ENCODE results near the gene SMYD5. TPM values are rescaled to one million over a fixed set of nuclear protein-coding genes. Genes with fewer than 3 reads are reported as not detected.
"Not testable (repeated sequence)": the region's sequence is repeated elsewhere in the genome, so short reads cannot be mapped to it uniquely, and the experiment has no call there.

SMYD5 gene
- 10 to 100 TPM; 17.0 to 38.4 (median 20.0) TPM for total RNA-seq

DNA sequence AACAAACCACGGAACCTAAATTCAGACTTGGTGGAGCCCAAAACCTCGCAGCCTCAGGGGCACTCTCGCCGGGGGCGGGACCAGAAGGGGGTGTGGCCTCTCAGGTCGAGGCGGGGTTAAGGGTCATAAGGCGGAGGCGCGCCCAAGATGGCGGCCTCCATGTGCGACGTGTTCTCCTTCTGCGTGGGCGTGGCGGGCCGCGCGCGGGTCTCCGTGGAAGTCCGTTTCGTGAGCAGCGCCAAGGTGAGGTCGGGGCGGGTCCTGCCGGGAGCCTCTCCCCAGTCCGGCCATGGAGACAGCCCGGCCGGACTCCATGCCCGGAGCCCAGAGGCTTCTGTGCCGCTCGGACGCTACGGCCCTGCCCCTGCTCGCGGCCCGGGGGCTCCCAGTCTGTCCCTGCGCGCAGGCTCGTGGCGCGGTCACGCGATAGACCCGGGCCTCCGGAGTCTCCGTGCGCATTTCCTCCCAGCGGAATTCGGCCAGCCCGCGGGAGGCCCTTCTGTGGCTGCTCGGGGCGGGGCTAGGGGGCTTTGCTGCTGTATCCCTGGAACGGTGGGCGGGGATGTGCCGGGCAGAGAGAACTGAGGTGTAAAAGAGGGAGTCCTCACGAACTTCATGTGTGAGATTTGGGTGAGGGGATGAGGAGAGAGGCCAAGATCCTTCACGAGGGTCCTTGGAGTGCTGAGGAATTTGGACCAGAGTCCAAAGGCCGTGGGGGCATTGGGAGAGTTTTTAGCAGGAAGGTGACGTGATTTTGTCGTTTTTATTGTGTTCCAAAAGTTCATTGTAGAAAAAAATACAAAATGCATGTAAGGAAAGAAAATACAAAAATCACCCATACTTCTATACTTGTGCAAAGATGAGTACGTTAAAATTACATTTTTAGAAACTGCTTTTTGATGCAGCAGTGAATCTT, at the start of gene SMYD5:
SMYD5 (plus strand) TSS at position 126 of the 916 bp plus-strand sequence; CDS start at position 148, 22 bp downstream.
- H3K9me3 ChIP-seq: no peaks in the 10 kb centered on the region
- H3K27me3 ChIP-seq: no peaks in the 10 kb centered on the region
- peak; percentile 92 to 93 for DNase-seq (ENCODE audit: low spot score in 2 of 2)
- peak within 1 kb of the TSS; percentile 82 for H3K4me3 ChIP-seq
- H3K27ac ChIP-seq: peak within 1 kb of the TSS; percentile 62
- TF ChIP-seq, protein P1, sequence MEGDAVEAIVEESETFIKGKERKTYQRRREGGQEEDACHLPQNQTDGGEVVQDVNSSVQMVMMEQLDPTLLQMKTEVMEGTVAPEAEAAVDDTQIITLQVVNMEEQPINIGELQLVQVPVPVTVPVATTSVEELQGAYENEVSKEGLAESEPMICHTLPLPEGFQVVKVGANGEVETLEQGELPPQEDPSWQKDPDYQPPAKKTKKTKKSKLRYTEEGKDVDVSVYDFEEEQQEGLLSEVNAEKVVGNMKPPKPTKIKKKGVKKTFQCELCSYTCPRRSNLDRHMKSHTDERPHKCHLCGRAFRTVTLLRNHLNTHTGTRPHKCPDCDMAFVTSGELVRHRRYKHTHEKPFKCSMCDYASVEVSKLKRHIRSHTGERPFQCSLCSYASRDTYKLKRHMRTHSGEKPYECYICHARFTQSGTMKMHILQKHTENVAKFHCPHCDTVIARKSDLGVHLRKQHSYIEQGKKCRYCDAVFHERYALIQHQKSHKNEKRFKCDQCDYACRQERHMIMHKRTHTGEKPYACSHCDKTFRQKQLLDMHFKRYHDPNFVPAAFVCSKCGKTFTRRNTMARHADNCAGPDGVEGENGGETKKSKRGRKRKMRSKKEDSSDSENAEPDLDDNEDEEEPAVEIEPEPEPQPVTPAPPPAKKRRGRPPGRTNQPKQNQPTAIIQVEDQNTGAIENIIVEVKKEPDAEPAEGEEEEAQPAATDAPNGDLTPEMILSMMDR (IDR thresholded peaks at IDR 0.05): no peak
- no peak for TF ChIP-seq EP300 (IDR thresholded peaks at IDR 0.05)
- TF ChIP-seq POLR2A (IDR thresholded peaks at IDR 0.05): no peak
- no peak for TF ChIP-seq POLR2AphosphoS5 (IDR thresholded peaks at IDR 0.05)
- H3K4me1 ChIP-seq: peaks cover 24% of the 10 kb centered on the region
- WGBS: 2% methylated on average over 12 of the region's 64 CpGs
- H3K36me3 ChIP-seq: peaks cover 11% of the 10 kb centered on the region

DNA sequence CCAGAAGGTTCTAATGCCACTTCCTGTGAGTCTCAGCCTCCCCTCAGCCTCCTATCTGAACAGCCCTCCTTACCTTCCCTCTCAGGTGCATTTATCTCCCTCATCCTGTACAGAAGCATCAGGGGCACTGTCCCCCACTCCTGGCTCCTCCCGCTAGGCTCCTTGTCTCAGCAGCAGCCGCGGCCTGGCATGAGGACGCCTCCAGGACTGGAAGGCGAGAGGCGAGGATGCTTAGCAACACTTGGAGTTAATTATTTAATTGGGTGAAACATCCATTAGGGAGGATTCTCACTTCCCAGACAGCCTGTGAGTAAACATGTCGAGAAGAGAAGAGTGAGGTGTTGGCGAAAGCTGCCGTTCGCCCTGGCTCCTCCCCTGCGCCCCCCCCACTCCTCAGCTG, 48.1 kb upstream of the SMYD5 start:
- not testable (repeated sequence) for DNase-seq (ENCODE audit: low spot score in 2 of 2); H3K9me3 ChIP-seq; H3K27ac ChIP-seq; H3K4me3 ChIP-seq; H3K4me1 ChIP-seq; H3K36me3 ChIP-seq; H3K27me3 ChIP-seq
- WGBS: 73% methylated on average over 6 of the region's 11 CpGs

DNA sequence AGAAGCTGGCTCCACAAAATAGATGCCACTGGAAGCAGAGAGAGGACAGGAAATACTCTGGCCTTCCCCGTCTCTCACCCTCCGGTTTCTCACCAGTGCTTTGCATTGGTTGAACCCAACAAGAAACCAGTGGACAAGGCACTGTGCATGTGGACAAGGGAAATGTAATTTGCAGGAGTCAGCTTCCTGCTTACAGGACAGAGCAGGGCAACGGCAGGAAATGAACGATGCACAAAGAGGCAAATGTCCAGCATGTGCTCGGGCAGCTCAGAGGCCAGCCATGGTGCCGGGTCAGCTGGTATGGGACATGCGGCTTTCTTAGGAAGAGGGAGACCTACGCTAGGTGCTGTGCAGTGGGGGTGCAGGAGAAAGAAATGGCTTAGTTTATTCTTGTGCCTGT, 47.2 kb upstream of the SMYD5 start:
- WGBS: 100% methylated on average over 1 of the region's 8 CpGs

DNA sequence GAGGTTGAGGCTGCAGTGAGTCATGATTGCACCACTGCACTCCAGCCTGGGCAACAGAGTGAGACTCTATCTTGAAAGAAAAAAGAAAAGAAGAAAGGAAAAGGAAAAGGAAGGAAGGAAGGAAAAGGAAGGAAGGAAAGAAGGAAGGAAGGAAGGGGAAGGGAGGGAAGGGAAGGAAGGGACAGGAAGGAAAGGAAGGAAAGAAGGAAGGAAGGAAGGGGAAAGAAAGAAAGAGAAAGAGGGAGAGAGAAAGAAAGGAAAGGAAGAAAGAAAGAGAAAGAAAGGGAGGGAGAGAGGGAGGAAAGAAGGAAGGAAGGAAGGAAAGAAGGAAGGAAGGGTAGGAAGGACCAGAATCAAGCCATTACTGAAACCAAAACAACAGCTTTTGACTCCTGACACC, 45.7 kb upstream of the SMYD5 start:
- H3K36me3 ChIP-seq; H3K27me3 ChIP-seq; H3K9me3 ChIP-seq; H3K4me1 ChIP-seq; H3K27ac ChIP-seq; H3K4me3 ChIP-seq; DNase-seq (ENCODE audit: low spot score in 2 of 2): not testable (repeated sequence)

More for the DNA sequence above, 47.2 kb upstream of the SMYD5 start:
- H3K27ac ChIP-seq; DNase-seq (ENCODE audit: low spot score in 2 of 2); H3K4me3 ChIP-seq; H3K4me1 ChIP-seq; H3K9me3 ChIP-seq; H3K27me3 ChIP-seq; H3K36me3 ChIP-seq: not testable (repeated sequence)

DNA sequence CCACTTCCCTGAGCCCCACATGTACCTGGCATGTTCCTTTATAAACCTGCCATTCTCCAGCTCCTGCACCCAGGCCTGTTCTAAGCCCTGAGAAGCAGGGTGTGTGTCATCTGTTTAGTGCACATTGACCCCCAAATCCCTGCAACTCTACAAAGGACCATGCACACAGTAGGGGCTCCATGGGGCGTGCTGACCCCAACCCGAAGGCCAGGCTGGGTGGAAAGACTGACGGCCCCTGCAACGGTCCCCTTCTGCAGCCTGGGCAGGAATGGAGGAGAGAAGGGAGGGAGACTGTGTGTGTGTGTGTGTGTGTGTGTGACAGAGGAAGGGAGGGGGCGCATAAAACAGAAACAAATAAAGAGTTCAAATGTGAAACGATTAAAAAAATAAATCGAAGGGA, 43.7 kb upstream of the SMYD5 start:
- WGBS: 85% methylated on average over 6 of the region's 7 CpGs
- DNase-seq (ENCODE audit: low spot score in 2 of 2): not testable (repeated sequence)

DNA sequence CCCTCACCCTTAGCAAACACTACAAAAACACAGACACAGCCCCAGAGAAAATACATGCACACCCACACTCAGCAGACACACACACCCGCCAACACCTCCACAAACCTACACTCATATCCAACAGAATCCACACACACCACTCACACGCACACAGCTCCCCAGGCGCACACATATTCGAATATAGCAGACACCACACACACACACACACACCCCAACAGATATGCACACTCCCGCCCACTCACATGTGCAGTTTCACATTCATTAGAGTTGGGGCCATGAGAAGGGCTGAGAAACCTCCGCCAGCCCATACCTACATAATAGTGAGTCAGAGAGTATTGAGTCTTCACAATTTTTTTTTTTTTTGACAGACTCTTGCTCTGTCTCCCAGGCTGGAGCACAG, 41.1 kb upstream of the SMYD5 start:
- WGBS: 71% methylated on average over 6 of the region's 6 CpGs
- DNase-seq (ENCODE audit: low spot score in 2 of 2): no peak
- peaks cover 27% of the 10 kb centered on the region for H3K27me3 ChIP-seq
- H3K36me3 ChIP-seq: no peaks in the 10 kb centered on the region
- no peak for TF ChIP-seq EP300 (IDR thresholded peaks at IDR 0.05)
- TF ChIP-seq POLR2A (IDR thresholded peaks at IDR 0.05): no peak
- TF ChIP-seq, protein P1 (IDR thresholded peaks at IDR 0.05): no peak
- no peak for TF ChIP-seq POLR2AphosphoS5 (IDR thresholded peaks at IDR 0.05)
- H3K27ac ChIP-seq: no peak overlapping the region
- no peaks in the 10 kb centered on the region for H3K9me3 ChIP-seq
- no peak overlapping the region for H3K4me3 ChIP-seq
- peaks cover 28% of the 10 kb centered on the region for H3K4me1 ChIP-seq

More for the DNA sequence above, 43.7 kb upstream of the SMYD5 start:
- not testable (repeated sequence) for H3K4me1 ChIP-seq, H3K4me3 ChIP-seq, H3K9me3 ChIP-seq, H3K36me3 ChIP-seq, H3K27ac ChIP-seq
- H3K27me3 ChIP-seq: peaks cover 11% of the 10 kb centered on the region

DNA sequence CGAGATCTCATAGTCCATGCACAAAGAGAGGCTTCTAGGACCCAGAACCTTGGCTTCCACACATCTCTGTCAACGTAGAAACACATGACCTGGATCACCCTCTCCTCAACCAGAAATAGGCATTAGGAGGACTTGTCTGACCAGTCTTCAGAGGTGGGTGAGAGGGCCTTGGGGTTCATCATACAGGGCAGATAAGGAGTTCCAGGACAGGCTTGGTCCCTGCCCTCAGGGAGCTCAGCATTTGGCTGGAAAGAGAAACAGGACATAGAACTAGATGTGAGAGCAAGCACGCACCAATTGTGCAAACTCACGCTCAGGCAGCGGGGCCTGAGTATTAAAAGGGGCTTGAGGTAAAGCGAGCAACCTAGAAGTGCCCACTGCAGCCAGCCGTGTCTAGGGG, 40.3 kb upstream of the SMYD5 start:
- Histone ChIP-seq H3K4me3 (no peak overlapping the region), H3K27ac (no peak overlapping the region), H3K9me3 (no peaks in the 10 kb centered on the region), H3K36me3 (no peaks in the 10 kb centered on the region), H3K4me1 (peaks cover 28% of the 10 kb centered on the region), H3K27me3 (peaks cover 29% of the 10 kb centered on the region)
- DNase-seq (ENCODE audit: low spot score in 2 of 2): no peak
- 91% methylated on average over 7 of the region's 7 CpGs for whole genome bisulfite sequencing
- TF ChIP-seq POLR2A (IDR thresholded peaks at IDR 0.05) (no peak), POLR2AphosphoS5 (IDR thresholded peaks at IDR 0.05) (no peak), EP300 (IDR thresholded peaks at IDR 0.05) (no peak)
- TF ChIP-seq, protein P1 (IDR thresholded peaks at IDR 0.05): no peak
